Measurements from ENCODE around the gene ILRUN. TPM values are rescaled to one million over a fixed set of nuclear protein-coding genes. Genes with fewer than 3 reads are reported as not detected.
A peak's percentile ranks its signal among the peaks of the same experiment; 100 is the strongest.

Gene ILRUN
- total and polyA plus RNA-seq, 9 of the 15 experiments (the other 6 are each of a cell fraction or from before 2014, with no cell fraction given) = 24.9 to 78.9 (median 53.4) TPM

DNA sequence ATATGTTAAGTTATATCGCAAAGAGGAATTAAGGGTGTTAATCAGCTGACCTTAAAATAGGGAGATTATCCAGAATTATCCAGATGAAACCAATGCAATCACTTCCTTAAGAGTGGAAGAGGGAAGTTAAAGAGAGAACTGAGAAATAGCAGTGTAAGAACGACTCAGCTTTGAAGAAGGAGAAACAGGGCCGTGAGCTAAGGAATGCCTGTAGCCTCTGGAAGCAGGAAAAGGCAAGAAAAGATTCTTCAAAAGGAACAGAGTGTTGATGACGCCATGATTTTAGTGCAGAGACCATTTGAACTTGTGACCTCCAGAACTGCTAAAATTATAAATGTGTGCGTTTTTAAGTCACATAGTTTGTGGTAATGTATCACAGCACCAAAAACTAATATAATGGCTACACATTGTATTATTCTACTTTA, 32.7 kb downstream of the ILRUN start (continued):
- TF ChIP-seq, protein P1, sequence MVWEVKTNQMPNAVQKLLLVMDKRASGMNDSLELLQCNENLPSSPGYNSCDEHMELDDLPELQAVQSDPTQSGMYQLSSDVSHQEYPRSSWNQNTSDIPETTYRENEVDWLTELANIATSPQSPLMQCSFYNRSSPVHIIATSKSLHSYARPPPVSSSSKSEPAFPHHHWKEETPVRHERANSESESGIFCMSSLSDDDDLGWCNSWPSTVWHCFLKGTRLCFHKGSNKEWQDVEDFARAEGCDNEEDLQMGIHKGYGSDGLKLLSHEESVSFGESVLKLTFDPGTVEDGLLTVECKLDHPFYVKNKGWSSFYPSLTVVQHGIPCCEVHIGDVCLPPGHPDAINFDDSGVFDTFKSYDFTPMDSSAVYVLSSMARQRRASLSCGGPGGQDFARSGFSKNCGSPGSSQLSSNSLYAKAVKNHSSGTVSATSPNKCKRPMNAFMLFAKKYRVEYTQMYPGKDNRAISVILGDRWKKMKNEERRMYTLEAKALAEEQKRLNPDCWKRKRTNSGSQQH (CRISPR knock-in tag; IDR thresholded peaks at IDR 0.05) = peak; percentile 80
- TF ChIP-seq, protein P2, sequence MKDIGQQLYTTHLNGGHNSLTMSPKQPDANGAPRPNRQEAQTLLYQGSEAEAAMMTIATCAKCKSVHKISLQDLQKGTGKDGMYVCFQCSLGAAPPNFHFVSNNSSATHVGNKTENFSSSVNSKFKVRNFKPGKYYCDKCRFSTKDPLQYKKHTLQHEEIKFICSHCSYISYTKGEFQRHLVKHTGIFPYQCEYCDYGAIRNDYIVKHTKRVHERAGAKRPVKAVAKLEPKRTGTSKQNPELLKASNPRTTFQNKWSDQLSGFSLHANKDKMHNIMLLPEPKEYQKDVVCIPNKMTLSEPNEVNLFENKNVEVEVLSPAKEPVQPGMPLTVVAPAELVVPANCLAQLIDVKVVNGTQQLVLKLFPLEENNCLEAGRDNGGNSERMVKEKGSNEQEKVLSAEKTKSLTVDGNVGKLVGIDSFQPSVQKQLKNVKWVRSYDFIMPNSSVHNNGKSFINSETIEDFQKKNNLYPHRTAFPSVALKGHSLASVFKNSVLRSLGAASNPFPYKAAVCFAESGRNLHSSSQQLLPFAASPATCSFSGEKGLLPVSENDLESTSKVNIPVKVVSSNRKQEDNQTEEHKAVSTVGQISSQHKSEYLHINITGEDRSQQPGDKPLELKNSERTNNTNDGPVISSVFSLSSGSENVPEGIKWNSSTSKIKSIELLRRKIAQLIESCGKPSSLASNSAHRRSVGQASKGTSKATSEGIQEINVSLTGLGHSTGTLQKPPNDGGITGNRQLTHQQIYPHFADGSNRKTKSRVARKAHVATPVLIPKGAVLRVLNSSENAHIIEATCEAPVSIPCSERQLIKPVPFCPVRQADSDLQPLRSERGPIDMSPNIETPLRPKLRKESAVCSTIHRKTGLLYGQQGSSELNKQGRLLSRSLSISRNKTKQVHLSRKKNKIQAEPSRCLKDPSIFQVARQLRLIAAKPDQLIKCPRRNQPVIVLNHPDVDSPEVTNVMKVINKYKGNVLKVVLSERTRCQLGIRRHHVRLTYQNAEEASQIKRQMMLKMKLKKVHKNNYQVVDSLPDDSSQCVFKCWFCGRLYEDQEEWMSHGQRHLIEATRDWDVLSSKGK (CRISPR knock-in tag; IDR thresholded peaks at IDR 0.05) = no peak
- TF ChIP-seq, protein P3, sequence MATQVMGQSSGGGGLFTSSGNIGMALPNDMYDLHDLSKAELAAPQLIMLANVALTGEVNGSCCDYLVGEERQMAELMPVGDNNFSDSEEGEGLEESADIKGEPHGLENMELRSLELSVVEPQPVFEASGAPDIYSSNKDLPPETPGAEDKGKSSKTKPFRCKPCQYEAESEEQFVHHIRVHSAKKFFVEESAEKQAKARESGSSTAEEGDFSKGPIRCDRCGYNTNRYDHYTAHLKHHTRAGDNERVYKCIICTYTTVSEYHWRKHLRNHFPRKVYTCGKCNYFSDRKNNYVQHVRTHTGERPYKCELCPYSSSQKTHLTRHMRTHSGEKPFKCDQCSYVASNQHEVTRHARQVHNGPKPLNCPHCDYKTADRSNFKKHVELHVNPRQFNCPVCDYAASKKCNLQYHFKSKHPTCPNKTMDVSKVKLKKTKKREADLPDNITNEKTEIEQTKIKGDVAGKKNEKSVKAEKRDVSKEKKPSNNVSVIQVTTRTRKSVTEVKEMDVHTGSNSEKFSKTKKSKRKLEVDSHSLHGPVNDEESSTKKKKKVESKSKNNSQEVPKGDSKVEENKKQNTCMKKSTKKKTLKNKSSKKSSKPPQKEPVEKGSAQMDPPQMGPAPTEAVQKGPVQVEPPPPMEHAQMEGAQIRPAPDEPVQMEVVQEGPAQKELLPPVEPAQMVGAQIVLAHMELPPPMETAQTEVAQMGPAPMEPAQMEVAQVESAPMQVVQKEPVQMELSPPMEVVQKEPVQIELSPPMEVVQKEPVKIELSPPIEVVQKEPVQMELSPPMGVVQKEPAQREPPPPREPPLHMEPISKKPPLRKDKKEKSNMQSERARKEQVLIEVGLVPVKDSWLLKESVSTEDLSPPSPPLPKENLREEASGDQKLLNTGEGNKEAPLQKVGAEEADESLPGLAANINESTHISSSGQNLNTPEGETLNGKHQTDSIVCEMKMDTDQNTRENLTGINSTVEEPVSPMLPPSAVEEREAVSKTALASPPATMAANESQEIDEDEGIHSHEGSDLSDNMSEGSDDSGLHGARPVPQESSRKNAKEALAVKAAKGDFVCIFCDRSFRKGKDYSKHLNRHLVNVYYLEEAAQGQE (IDR thresholded peaks at IDR 0.05; ENCODE audit: borderline replicate concordance) = peak; percentile 65; the same call in 1 of the 2 replicates
- TF ChIP-seq, protein P3 (CRISPR knock-in tag; IDR thresholded peaks at IDR 0.05; ENCODE audit: low read depth) = no peak

Data from K562 (cell line).